ENCODE results near the gene TRIP13.

DNA sequence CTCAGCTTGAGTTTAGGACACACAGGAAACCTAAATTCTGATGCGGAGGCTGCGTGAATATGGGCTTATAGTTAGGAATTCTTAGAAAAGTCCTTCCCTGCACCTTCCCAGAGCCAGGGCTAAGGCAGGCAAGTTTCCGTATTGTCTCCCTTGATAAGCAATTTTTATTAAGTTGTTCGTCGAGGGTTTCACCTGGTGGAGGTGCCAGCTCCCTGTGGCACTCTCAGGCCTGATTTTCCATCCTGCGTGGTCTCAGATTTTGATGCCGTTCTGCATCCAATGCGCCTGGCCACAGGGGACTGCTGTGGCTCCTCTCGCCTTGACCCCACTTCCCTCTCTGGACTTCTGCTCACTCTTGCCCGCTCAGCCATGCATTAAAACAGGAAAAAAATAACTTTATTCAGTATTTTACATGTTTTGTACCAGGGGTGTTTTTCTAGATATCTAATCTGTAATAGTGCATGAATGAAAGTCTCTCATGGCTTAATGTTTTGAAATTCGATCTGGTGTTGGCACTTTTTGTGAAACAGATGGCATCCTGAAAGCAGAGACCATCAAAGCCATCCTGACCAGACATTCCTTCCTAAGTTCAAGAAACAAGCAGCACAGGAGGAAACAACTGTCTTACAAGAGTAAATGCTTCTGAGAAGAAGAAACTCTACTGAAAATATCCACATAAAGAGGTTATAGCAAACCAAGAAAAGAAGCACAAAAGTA is 50.7 kb downstream of the TRIP13 start:
- TF ChIP-seq, protein P1, sequence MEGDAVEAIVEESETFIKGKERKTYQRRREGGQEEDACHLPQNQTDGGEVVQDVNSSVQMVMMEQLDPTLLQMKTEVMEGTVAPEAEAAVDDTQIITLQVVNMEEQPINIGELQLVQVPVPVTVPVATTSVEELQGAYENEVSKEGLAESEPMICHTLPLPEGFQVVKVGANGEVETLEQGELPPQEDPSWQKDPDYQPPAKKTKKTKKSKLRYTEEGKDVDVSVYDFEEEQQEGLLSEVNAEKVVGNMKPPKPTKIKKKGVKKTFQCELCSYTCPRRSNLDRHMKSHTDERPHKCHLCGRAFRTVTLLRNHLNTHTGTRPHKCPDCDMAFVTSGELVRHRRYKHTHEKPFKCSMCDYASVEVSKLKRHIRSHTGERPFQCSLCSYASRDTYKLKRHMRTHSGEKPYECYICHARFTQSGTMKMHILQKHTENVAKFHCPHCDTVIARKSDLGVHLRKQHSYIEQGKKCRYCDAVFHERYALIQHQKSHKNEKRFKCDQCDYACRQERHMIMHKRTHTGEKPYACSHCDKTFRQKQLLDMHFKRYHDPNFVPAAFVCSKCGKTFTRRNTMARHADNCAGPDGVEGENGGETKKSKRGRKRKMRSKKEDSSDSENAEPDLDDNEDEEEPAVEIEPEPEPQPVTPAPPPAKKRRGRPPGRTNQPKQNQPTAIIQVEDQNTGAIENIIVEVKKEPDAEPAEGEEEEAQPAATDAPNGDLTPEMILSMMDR (conservative IDR thresholded peaks at IDR 0.05): no peak
- no peak for TF ChIP-seq ZFX (IDR thresholded peaks at IDR 0.05)
